H1 (cell line): ENCODE measurements around the gene STAC2. TPM values are rescaled to one million over a fixed set of nuclear protein-coding genes. Genes with fewer than 3 reads are reported as not detected.

Experiments
- CTCF ChIA-PET: fragments of 300-600 bp; sonication (Branson Sonifier 250); formaldehyde crosslinking; loops from one replicate; lab custom pipeline; 2021; ENCODE audit not compliant: partially characterized antibody; lab: Charles Lee
- POLR2A ChIA-PET: fragments of 300-600 bp; sonication (Branson Sonifier 250); formaldehyde crosslinking; loops from one replicate; lab custom pipeline; 2021; ENCODE audit warnings: inconsistent platforms; ENCODE audit not compliant: partially characterized antibody; lab: Charles Lee
- DNase-seq, 2 experiments: peaks; one replicate each; pipeline versions ENCODE4 v3.0.0 to v3.0.0-alpha.2; 2010 to 2022; ENCODE audit warnings: low spot score in 2 of 2, low read depth in 1 of 2, mixed read lengths in 1 of 2
- FAIRE-seq: peaks from 2 replicates; lab custom pipeline; 2011; peaks lifted over from hg19 to GRCh38; lab: Jason Lieb, UNC
- H2AFZ ChIP-seq: 2 replicates; pipeline ENCODE4 v1.8.1; 2012; ENCODE audit warnings: low read length, inconsistent platforms
- H2AK5ac ChIP-seq: 2 replicates; pipeline ENCODE4 v1.6.1; 2013; ENCODE audit warnings: low read depth, low read length
- H2BK120ac ChIP-seq: replicated peaks from 2 replicates; pipeline ENCODE3; 2013; ENCODE audit warnings: low read depth, low read length, inconsistent platforms
- H2BK12ac ChIP-seq: 2 replicates; pipeline ENCODE4 v1.6.1; 2013; ENCODE audit warnings: low read depth, low read length
- H2BK15ac ChIP-seq: 2 replicates; pipeline ENCODE4 v1.6.1; 2013; ENCODE audit warnings: low read length
- H2BK20ac ChIP-seq: 2 replicates; pipeline ENCODE4 v1.6.1; 2013; ENCODE audit warnings: low read length
- H2BK5ac ChIP-seq: 2 replicates; pipeline ENCODE4 v1.6.1; 2013; ENCODE audit warnings: low read depth, low read length
- H3K14ac ChIP-seq: 2 replicates; pipeline ENCODE4 v1.6.1; 2013; ENCODE audit warnings: inconsistent platforms; ENCODE audit not compliant: insufficient read length
- H3K18ac ChIP-seq: 2 replicates; pipeline ENCODE4 v1.6.1; 2013; ENCODE audit warnings: low read length; ENCODE audit errors: extremely low read depth
- H3K23ac ChIP-seq: 2 replicates; pipeline ENCODE4 v1.6.1; 2013; ENCODE audit warnings: inconsistent platforms; ENCODE audit not compliant: insufficient read length
- H3K23me2 ChIP-seq: 2 replicates; pipeline ENCODE4 v1.6.1; 2013; ENCODE audit warnings: low read depth, low read length
- H3K27ac ChIP-seq: 2 replicates; pipeline ENCODE4 v1.6.1; 2011; ENCODE audit warnings: low read depth, low read length, inconsistent platforms
- H3K27me3 ChIP-seq, 4 experiments: replicated peaks in 1 of 4; 1 replicate in 1 of 4; 2 replicates in 3 of 4; pipeline versions ENCODE4 v1.6.1 to v1.8.1; 2011 to 2013; ENCODE audit warnings: low read length in 3 of 4, mild to moderate bottlenecking in 3 of 4, inconsistent platforms in 2 of 4, mixed read lengths in 2 of 4, moderate library complexity in 1 of 4; ENCODE audit not compliant: control insufficient read depth in 3 of 4, insufficient read depth in 3 of 4; ENCODE audit errors: extremely low read depth in 1 of 4
- H3K36me3 ChIP-seq, 4 experiments: 2 replicates each; pipeline versions ENCODE4 v1.6.1 to v1.8.1; 2011 to 2013; ENCODE audit warnings: mild to moderate bottlenecking in 4 of 4, low read length in 3 of 4, moderate library complexity in 2 of 4, control low read depth in 1 of 4, inconsistent platforms in 1 of 4; ENCODE audit not compliant: insufficient read depth in 4 of 4, control insufficient read depth in 2 of 4
- H3K4ac ChIP-seq: replicated peaks from 2 replicates; pipeline ENCODE3; 2013; ENCODE audit warnings: low read length, low read depth, mixed read lengths, inconsistent platforms; ENCODE audit not compliant: insufficient read length
- H3K4me1 ChIP-seq, 4 experiments: replicated peaks in 1 of 4; 1 replicate in 1 of 4; 2 replicates in 3 of 4; pipeline versions ENCODE4 v1.6.1 to v1.8.1; 2011 to 2013; ENCODE audit warnings: low read length in 3 of 4, inconsistent platforms in 2 of 4, mixed read lengths in 1 of 4; ENCODE audit not compliant: insufficient read depth in 4 of 4, control insufficient read depth in 3 of 4
- H3K4me2 ChIP-seq, 2 experiments: 2 replicates each; pipeline versions ENCODE4 v1.6.1 to v1.8.1; 2011 to 2013; ENCODE audit warnings: low read depth in 2 of 2, low read length in 2 of 2, control low read depth in 1 of 2, inconsistent platforms in 1 of 2, mild to moderate bottlenecking in 1 of 2; ENCODE audit not compliant: insufficient read depth in 1 of 2
- H3K4me3 ChIP-seq, 4 experiments: fragments of 200-600, 300-600 bp in 1 of 4; sonication (generic), shearing (Covaris generic), sonication (Bioruptor Twin) in 1 of 4; 2 replicates each; pipeline versions ENCODE4 v1.5.1 to v1.8.1; 2011 to 2016; ENCODE audit warnings: low read length in 4 of 4, low read depth in 3 of 4, control low read depth in 2 of 4, inconsistent platforms in 2 of 4, mild to moderate bottlenecking in 2 of 4, mixed read lengths in 1 of 4, moderate library complexity in 1 of 4; ENCODE audit not compliant: insufficient read depth in 2 of 4; ENCODE audit errors: extremely low read depth in 1 of 4
- H3K56ac ChIP-seq: replicated peaks from 2 replicates; pipeline ENCODE3; 2013; ENCODE audit warnings: low read depth, mild to moderate bottlenecking, mixed read lengths, low read length, inconsistent platforms; ENCODE audit not compliant: insufficient read length
- H3K79me1 ChIP-seq: 2 replicates; pipeline ENCODE4 v1.6.1; 2013; ENCODE audit warnings: low read depth, low read length, control low read depth
- H3K79me2 ChIP-seq, 2 experiments: 2 replicates each; pipeline versions ENCODE4 v1.6.1 to v1.8.1; 2012 to 2013; ENCODE audit warnings: low read length in 2 of 2, mild to moderate bottlenecking in 2 of 2, inconsistent platforms in 1 of 2; ENCODE audit not compliant: insufficient read depth in 2 of 2, control insufficient read depth in 1 of 2
- H3K9ac ChIP-seq, 4 experiments: replicated peaks in 1 of 4; 1 replicate in 1 of 4; 2 replicates in 3 of 4; pipeline versions ENCODE4 v1.6.1 to v1.8.1; 2011 to 2013; ENCODE audit warnings: low read depth in 3 of 4, low read length in 3 of 4, control low read depth in 2 of 4, mild to moderate bottlenecking in 2 of 4, moderate library complexity in 2 of 4, inconsistent platforms in 1 of 4; ENCODE audit errors: extremely low read depth in 1 of 4
- H3K9me3 ChIP-seq, 2 experiments: 2 replicates each; pipeline versions ENCODE4 v1.6.1 to v1.8.1; 2012 to 2013; ENCODE audit warnings: mild to moderate bottlenecking in 2 of 2, moderate library complexity in 2 of 2, control low read depth in 1 of 2, inconsistent platforms in 1 of 2, low read depth in 1 of 2, low read length in 1 of 2, mixed read lengths in 1 of 2; ENCODE audit not compliant: insufficient read depth in 2 of 2
- H4K20me1 ChIP-seq, 2 experiments: replicated peaks in 1 of 2; 2 replicates each; pipeline versions ENCODE3 to v1.8.1; 2011 to 2013; ENCODE audit warnings: inconsistent platforms in 2 of 2, low read length in 2 of 2, mild to moderate bottlenecking in 1 of 2; ENCODE audit not compliant: insufficient read depth in 2 of 2, control insufficient read depth in 1 of 2
- H4K5ac ChIP-seq: 2 replicates; pipeline ENCODE4 v1.6.1; 2013; ENCODE audit warnings: low read length, low read depth, mixed read lengths, inconsistent platforms; ENCODE audit not compliant: insufficient read length
- H4K8ac ChIP-seq: 2 replicates; pipeline ENCODE4 v1.8.0; 2013; ENCODE audit warnings: mild to moderate bottlenecking, moderate library complexity, low read length, inconsistent platforms; ENCODE audit not compliant: insufficient read depth; ENCODE audit errors: extremely low read depth
- H4K91ac ChIP-seq: replicated peaks from 2 replicates; pipeline ENCODE3; 2013; ENCODE audit warnings: low read length, mixed read lengths, inconsistent platforms; ENCODE audit not compliant: insufficient read length
- ASH2L ChIP-seq: fragments of 200-600, 300-600 bp; sonication (generic); IDR thresholded peaks from one replicate; pipeline ENCODE4 v1.7.1; 2017; ENCODE audit warnings: low read length
- EGR1 ChIP-seq: IDR thresholded peaks from 2 replicates; pipeline ENCODE4 v1.6.1; 2011; ENCODE audit warnings: low read depth, low read length, borderline replicate concordance
- HDAC2 ChIP-seq, 2 experiments: fragments of 300-600 bp in 1 of 2; sonication (generic) in 1 of 2; IDR thresholded peaks; 2 replicates each; pipeline ENCODE4 v1.6.1; 2011 to 2012; ENCODE audit warnings: low read depth in 2 of 2, low read length in 2 of 2, mild to moderate bottlenecking in 2 of 2, moderate library complexity in 2 of 2, borderline replicate concordance in 1 of 2, inconsistent platforms in 1 of 2
- KDM4A ChIP-seq: IDR thresholded peaks from one replicate; pipeline ENCODE4 v1.7.1; 2012; ENCODE audit warnings: low read depth, mild to moderate bottlenecking, moderate library complexity, low read length, inconsistent platforms; ENCODE audit not compliant: severe bottlenecking
- KDM5A ChIP-seq: fragments of 200-600 bp; IDR thresholded peaks from 2 replicates; pipeline ENCODE4 v1.7.1; 2012; ENCODE audit warnings: mild to moderate bottlenecking, low read length, inconsistent platforms, mixed read lengths
- SP2 ChIP-seq: IDR thresholded peaks from 2 replicates; pipeline ENCODE4 v1.6.1; 2012; ENCODE audit warnings: mild to moderate bottlenecking, low read length, inconsistent platforms
- WGBS, 2 experiments: shearing (Covaris generic) in 1 of 2; methylation state at CpG; one replicate each; pipeline versions ENCODE4 v1.1.6 to v1.1.7; 2013 to 2015; ENCODE audit warnings: low lambda C conversion rate in 2 of 2, mixed read lengths in 2 of 2, inconsistent platforms in 1 of 2, low coverage in 1 of 2, missing lambda C conversion rate in 1 of 2; ENCODE audit not compliant: insufficient replicate concordance in 2 of 2, insufficient coverage in 1 of 2, insufficient read length in 1 of 2; ENCODE audit errors: extremely low coverage in 1 of 2, missing lambda C conversion rate in 1 of 2; 5-methylcytosine and 5-hydroxymethylcytosine counted together
- polyA plus RNA-seq, 7 experiments: library from polyadenylated mRNA; depleted of rRNA in 3 of 7; stranded (reverse) in 5 of 7; unstranded in 2 of 7; fragments of >200 nt in 5 of 7; fragments of 200-250 nt in 2 of 7; gene quantifications; 1 replicate in 5 of 7; 2 replicates in 1 of 7; 4 replicates in 1 of 7; pipeline versions ENCODE4 v1.2.1 to v1.2.3, GENCODE V29; 2011 to 2013; ENCODE audit warnings: missing spikeins in 2 of 7, mixed read lengths in 2 of 7
- total RNA-seq: library from RNA; stranded (reverse); fragmentation: NEBNext Ultra II Directional; extraction: Animal tissue kit (Norgen Biotek cat#: 25700); gene quantifications from 2 replicates; pipeline ENCODE4 v1.2.1, GENCODE V29; 2021

Gene STAC2
- total and polyA plus RNA-seq, 2 of the 8 experiments (the other 6 are each of a cell fraction or from before 2014, with no cell fraction given): 1.5 to 6.0 TPM

GRCh38 chr17:39223907-39224777, 1.6 kb downstream of the STAC2 start:
- H3K27me3 ChIP-seq: peaks cover 13 to 32% (median 28%) of the 10 kb centered on the region in 4 experiments
- peak overlapping the region; percentile 31 to 73 (median 62) for H3K4me3 ChIP-seq

More at GRCh38 chr17:39223907-39224777, 1.6 kb downstream of the STAC2 start:
- Histone ChIP-seq H3K23ac (no peak overlapping the region), H3K79me1 (no peaks in the 10 kb centered on the region), H2BK15ac (no peak overlapping the region), H3K23me2 (peaks cover 8% of the 10 kb centered on the region; the same call in 1 of the 2 replicates), H4K8ac (peak overlapping the region; percentile 35; the same call in 1 of the 2 replicates), H3K4ac (no peak overlapping the region), H2AFZ (no peak overlapping the region), H3K9ac (no peak overlapping the region), H3K9me3 (no peaks in the 10 kb centered on the region), H2BK12ac (no peak overlapping the region; the same call in 1 of the 2 replicates), H3K27ac (no peak overlapping the region), H3K4me2 (peak overlapping the region; percentile 72 to 94), H3K36me3 (no peaks in the 10 kb centered on the region; a peak in 1 of 8 replicates), H4K91ac (no peak overlapping the region), H4K20me1 (no peaks in the 10 kb centered on the region), H2AK5ac (no peak overlapping the region), H3K56ac (no peak overlapping the region), H3K14ac (no peak overlapping the region), H3K18ac (no peak overlapping the region), H4K5ac (no peak overlapping the region), H2BK120ac (no peak overlapping the region), H3K79me2 (no peaks in the 10 kb centered on the region), H2BK20ac (no peak overlapping the region), H3K4me1 (peaks cover 0 to 16% (median 7%) of the 10 kb centered on the region in 4 experiments; a peak in 5 of 7 replicates), H2BK5ac (no peak overlapping the region)
- 20% methylated on average over 33 of the region's 33 CpGs; no CpG with 5 or more reads in 1 of the 2 experiments for WGBS, 2 experiments
- POLR2A ChIA-PET: interaction anchor here (1.0 to 7.8 kb wide), 5 partner anchors 8 to 47 kb away, joined by 3 to 92 read pairs (median 6); partner anchors contain the start of gene RPL19
- no peak for FAIRE-seq
- TF ChIP-seq KDM5A (no peak), HDAC2 (IDR thresholded peaks at IDR 0.05; ENCODE audit: borderline replicate concordance in 1 of 2, low read depth in 2 of 2, low read length in 2 of 2) (no peak), SP2 (no peak), EGR1 (no peak), ASH2L (peak; percentile 69), KDM4A (peak; percentile 27)
- CTCF ChIA-PET: interaction anchor here (0.8 to 24.1 kb wide), 5 partner anchors 11 to 30 kb away, joined by 3 to 982 read pairs (median 10); partner anchors contain the start of gene RPL19
- peak in 1 of 2 experiments; percentile 62 for DNase-seq
